Hepatocyte (in vitro differentiated cells): ENCODE measurements around the gene NHERF1. TPM values are rescaled to one million over a fixed set of nuclear protein-coding genes. Genes with fewer than 3 reads are reported as not detected.

ENCODE experiments used
- DNase-seq: peaks from one replicate; pipeline ENCODE4 v3.0.0-alpha.2; 2016; ENCODE audit warnings: low spot score
- H2AFZ ChIP-seq: fragments of 200-600 bp; sonication (generic); 2 replicates; pipeline ENCODE4 v1.6.0; 2016; ENCODE audit warnings: antibody characterized with exemption, mild to moderate bottlenecking
- H3K27ac ChIP-seq: fragments of 200-600 bp; sonication (generic); 2 replicates; pipeline ENCODE4 v1.5.1; 2016; ENCODE audit warnings: mild to moderate bottlenecking
- H3K27me3 ChIP-seq: fragments of 200-600 bp; sonication (generic); 2 replicates; pipeline ENCODE4 v1.6.1; 2016
- H3K36me3 ChIP-seq: fragments of 200-600 bp; sonication (generic); replicated peaks from 2 replicates; pipeline ENCODE4 v1.5.1; 2016; ENCODE audit warnings: low read depth; ENCODE audit not compliant: insufficient read depth
- H3K4me1 ChIP-seq: fragments of 200-600 bp; sonication (generic); 2 replicates; pipeline ENCODE4 v1.5.1; 2016; ENCODE audit warnings: mild to moderate bottlenecking, moderate library complexity; ENCODE audit not compliant: insufficient read depth
- H3K4me2 ChIP-seq: fragments of 200-600 bp; sonication (generic); 2 replicates; pipeline ENCODE4 v1.6.0; 2016
- H3K4me3 ChIP-seq: fragments of 200-600 bp; sonication (generic); 2 replicates; pipeline ENCODE4 v1.5.1; 2016; ENCODE audit warnings: mild to moderate bottlenecking
- H3K79me2 ChIP-seq: fragments of 200-600 bp; sonication (generic); 2 replicates; pipeline ENCODE4 v1.6.0; 2017; ENCODE audit warnings: mild to moderate bottlenecking
- H3K9me2 ChIP-seq: fragments of 200-600 bp; sonication (generic); replicated peaks from 2 replicates; pipeline ENCODE4 v1.6.0; 2017; ENCODE audit warnings: mild to moderate bottlenecking; ENCODE audit not compliant: insufficient read depth
- H3K9me3 ChIP-seq: fragments of 200-600 bp; sonication (generic); 2 replicates; pipeline ENCODE4 v1.5.1; 2016; ENCODE audit warnings: low read depth, mild to moderate bottlenecking
- H4K20me1 ChIP-seq: fragments of 200-600 bp; sonication (generic); 2 replicates; pipeline ENCODE4 v1.6.0; 2016; ENCODE audit warnings: mild to moderate bottlenecking; ENCODE audit not compliant: insufficient read depth, poor library complexity, severe bottlenecking
- CTCF ChIP-seq: fragments of 200-600 bp; sonication (generic); IDR thresholded peaks from 2 replicates; pipeline ENCODE4 v1.5.1; 2016; ENCODE audit warnings: antibody characterized with exemption, mild to moderate bottlenecking; ENCODE audit not compliant: poor library complexity
- EZH2 ChIP-seq: fragments of 200-600 bp; sonication (generic); IDR thresholded peaks from 2 replicates; pipeline ENCODE4 v1.6.1; 2016; ENCODE audit warnings: antibody characterized with exemption, mild to moderate bottlenecking, borderline replicate concordance
- EZH2phosphoT487 ChIP-seq: fragments of 200-600 bp; sonication (generic); IDR thresholded peaks from one replicate; pipeline ENCODE4 v1.6.1; 2018; ENCODE audit warnings: antibody characterized with exemption, mild to moderate bottlenecking, low read depth, moderate library complexity; ENCODE audit not compliant: unreplicated experiment, severe bottlenecking
- WGBS: methylation state at CpG from one replicate; pipeline ENCODE4 v1.1.6; 2016; ENCODE audit warnings: low lambda C conversion rate; ENCODE audit errors: missing lambda C conversion rate; 5-methylcytosine and 5-hydroxymethylcytosine counted together
- polyA plus RNA-seq: library from polyadenylated mRNA; unstranded; fragments of >200 nt; fragmentation: Nextera tagmentation; extraction: Ambion mirVana; gene quantifications from 2 replicates; pipeline ENCODE4 v1.2.1, GENCODE V29; 2016
- total RNA-seq: library from RNA; depleted of rRNA; stranded (reverse); fragments of >200 nt; gene quantifications from 2 replicates; pipeline ENCODE4 v1.2.3, GENCODE V29; 2014

Gene NHERF1
- total and polyA plus RNA-seq, 2 experiments from 2014 or later = 263 to 763 TPM

GRCh38 chr17:74766413-74766812, 18.0 kb downstream of the NHERF1 start:
- 75% methylated on average over 2 of the region's 2 CpGs for WGBS
- Histone ChIP-seq H3K9me2 (no peaks in the 10 kb centered on the region), H3K27ac (peak overlapping the region; percentile 97), H3K4me2 (no peak overlapping the region), H3K4me3 (no peak overlapping the region), H4K20me1 (peaks cover 7% of the 10 kb centered on the region), H3K9me3 (no peaks in the 10 kb centered on the region), H3K27me3 (no peaks in the 10 kb centered on the region), H3K4me1 (peaks cover 77% of the 10 kb centered on the region), H3K79me2 (peaks cover 50% of the 10 kb centered on the region), H2AFZ (no peak overlapping the region), H3K36me3 (no peaks in the 10 kb centered on the region)
- no peak for DNase-seq
- TF ChIP-seq EZH2phosphoT487 (no peak), CTCF (no peak), EZH2 (no peak)

GRCh38 chr17:74767111-74767516, 18.7 kb downstream of the NHERF1 start:
- 93% methylated on average over 8 of the region's 10 CpGs for WGBS
- no peaks in the 10 kb centered on the region for H3K36me3 ChIP-seq
- no peak for TF ChIP-seq EZH2phosphoT487
- TF ChIP-seq CTCF = no peak
- no peak for TF ChIP-seq EZH2
- H3K4me3 ChIP-seq = no peak overlapping the region
- H3K4me2 ChIP-seq = no peak overlapping the region
- no peak for DNase-seq
- peaks cover 70% of the 10 kb centered on the region for H3K4me1 ChIP-seq
- no peaks in the 10 kb centered on the region for H3K9me3 ChIP-seq
- peak overlapping the region; percentile 14 for H3K27ac ChIP-seq
- no peak overlapping the region for H2AFZ ChIP-seq
- H4K20me1 ChIP-seq = peaks cover 2% of the 10 kb centered on the region
- H3K9me2 ChIP-seq = no peaks in the 10 kb centered on the region
- H3K79me2 ChIP-seq = peaks cover 43% of the 10 kb centered on the region
- H3K27me3 ChIP-seq = no peaks in the 10 kb centered on the region

- H3K36me3 ChIP-seq = no peaks in the 10 kb centered on the region
- H3K79me2 ChIP-seq = peaks cover 38% of the 10 kb centered on the region
- H3K4me3 ChIP-seq = no peak overlapping the region
- peaks cover 59% of the 10 kb centered on the region for H3K4me1 ChIP-seq
- H2AFZ ChIP-seq = no peak overlapping the region
- H3K27me3 ChIP-seq = no peaks in the 10 kb centered on the region
- WGBS = 86% methylated on average over 17 of the region's 17 CpGs
- no peak for TF ChIP-seq EZH2
- TF ChIP-seq EZH2phosphoT487 = no peak
- no peak for TF ChIP-seq CTCF
- H3K9me2 ChIP-seq = no peaks in the 10 kb centered on the region
- H3K9me3 ChIP-seq = no peaks in the 10 kb centered on the region
- peaks cover 2% of the 10 kb centered on the region for H4K20me1 ChIP-seq
- H3K27ac ChIP-seq = peak overlapping the region; percentile 14
- no peak overlapping the region for H3K4me2 ChIP-seq
- no peak for DNase-seq
These were observed 19.8 kb downstream of the NHERF1 start for GRCh38 chr17:74768069-74768762.
